Measurements from ENCODE around the gene CNTLN. TPM values are rescaled to one million over a fixed set of nuclear protein-coding genes. Genes with fewer than 3 reads are reported as not detected.

CNTLN gene
- total and polyA plus RNA-seq, 2 of the 8 experiments (the other 6 are each of a cell fraction or from before 2014, with no cell fraction given) = 4.8 to 10.8 TPM

GRCh38 chr9:17437813-17438212 lies 303.0 kb downstream of the CNTLN start:
- Histone ChIP-seq H3K4me2 (ENCODE audit: insufficient read depth in 1 of 2, low read depth in 2 of 2, low read length in 2 of 2) (no peak overlapping the region), H4K91ac (replicated peaks; ENCODE audit: insufficient read length, low read length) (no peak overlapping the region), H3K4ac (replicated peaks; ENCODE audit: insufficient read length, low read depth, low read length) (no peak overlapping the region), H3K9ac (replicated peaks in 1 of 4; ENCODE audit: extremely low read depth in 1 of 4, low read depth in 3 of 4, low read length in 3 of 4) (no peak overlapping the region), H2BK5ac (ENCODE audit: low read depth, low read length) (no peak overlapping the region), H3K79me1 (ENCODE audit: low read depth, low read length) (no peaks in the 10 kb centered on the region), H3K56ac (replicated peaks; ENCODE audit: insufficient read length, low read depth, low read length) (no peak overlapping the region), H4K20me1 (replicated peaks in 1 of 2; ENCODE audit: control insufficient read depth in 1 of 2, insufficient read depth in 2 of 2, low read length in 2 of 2) (no peaks in the 10 kb centered on the region), H3K79me2 (ENCODE audit: control insufficient read depth in 1 of 2, insufficient read depth in 2 of 2, low read length in 2 of 2) (no peaks in the 10 kb centered on the region), H4K5ac (ENCODE audit: insufficient read length, low read depth, low read length) (no peak overlapping the region), H3K4me3 (ENCODE audit: extremely low read depth in 1 of 4, insufficient read depth in 2 of 4, low read depth in 3 of 4, low read length in 4 of 4) (no peak overlapping the region), H3K4me1 (replicated peaks in 1 of 4; ENCODE audit: control insufficient read depth in 3 of 4, insufficient read depth in 4 of 4, low read length in 3 of 4) (no peaks in the 10 kb centered on the region), H3K36me3 (ENCODE audit: control insufficient read depth in 2 of 4, insufficient read depth in 4 of 4, low read length in 3 of 4) (no peaks in the 10 kb centered on the region), H2BK12ac (ENCODE audit: low read depth, low read length) (no peak overlapping the region), H3K23me2 (ENCODE audit: low read depth, low read length) (no peaks in the 10 kb centered on the region), H3K23ac (ENCODE audit: insufficient read length) (no peak overlapping the region), H3K27ac (ENCODE audit: low read depth, low read length) (no peak overlapping the region), H4K8ac (ENCODE audit: extremely low read depth, insufficient read depth, low read length) (no peak overlapping the region), H3K9me3 (ENCODE audit: insufficient read depth in 2 of 2, low read depth in 1 of 2, low read length in 1 of 2) (no peaks in the 10 kb centered on the region), H2AFZ (ENCODE audit: low read length) (no peak overlapping the region), H3K18ac (ENCODE audit: extremely low read depth, low read length) (no peak overlapping the region), H2BK120ac (replicated peaks; ENCODE audit: low read depth, low read length) (no peak overlapping the region), H2BK20ac (ENCODE audit: low read length) (no peak overlapping the region), H3K27me3 (replicated peaks in 1 of 4; ENCODE audit: control insufficient read depth in 3 of 4, extremely low read depth in 1 of 4, insufficient read depth in 3 of 4, low read length in 3 of 4) (no peaks in the 10 kb centered on the region), H2AK5ac (ENCODE audit: low read depth, low read length) (no peak overlapping the region), H2BK15ac (ENCODE audit: low read length) (no peak overlapping the region), H3K14ac (ENCODE audit: insufficient read length) (no peak overlapping the region)
- CTCF ChIA-PET (ENCODE audit: partially characterized antibody) = interaction anchor here (0.8 kb wide), 1 partner anchor 1179 kb away, joined by 3 read pairs; no protein-coding TSS in a partner anchor
- FAIRE-seq = no peak
- no peak for DNase-seq (ENCODE audit: low read depth in 1 of 2, low spot score in 2 of 2)
- POLR2A ChIA-PET (ENCODE audit: partially characterized antibody) = no interaction called here
- WGBS, 2 experiments (ENCODE audit: extremely low coverage in 1 of 2, insufficient coverage in 1 of 2, insufficient read length in 1 of 2, insufficient replicate concordance in 2 of 2, low coverage in 1 of 2, low lambda C conversion rate in 2 of 2, missing lambda C conversion rate in 1 of 2) = 79% methylated on average over 2 of the region's 2 CpGs; no CpG with 5 or more reads in 1 of the 2 experiments
- TF ChIP-seq E2F6 (IDR thresholded peaks at IDR 0.05) (no peak), TBP (IDR thresholded peaks at IDR 0.05; ENCODE audit: low read depth, low read length) (no peak), GABPA (IDR thresholded peaks at IDR 0.05; ENCODE audit: borderline replicate concordance, insufficient read depth, low read length) (no peak), GTF2F1 (IDR thresholded peaks at IDR 0.05; ENCODE audit: borderline replicate concordance, low read depth, low read length) (no peak), NRF1 (IDR thresholded peaks at IDR 0.05; ENCODE audit: low read depth, low read length) (no peak), CEBPB (IDR thresholded peaks at IDR 0.05; ENCODE audit: low read depth, low read length) (no peak), BCL11A (IDR thresholded peaks at IDR 0.05; ENCODE audit: low read depth in 2 of 2, low read length in 2 of 2) (no peak), BRCA1 (IDR thresholded peaks at IDR 0.05; ENCODE audit: low read depth, low read length) (no peak), SRF (IDR thresholded peaks at IDR 0.05; ENCODE audit: low read depth, low read length) (no peak), SP1 (IDR thresholded peaks at IDR 0.05; ENCODE audit: low read depth, low read length) (no peak), HDAC6 (IDR thresholded peaks at IDR 0.05; ENCODE audit: low read depth, low read length) (no peak), SP2 (IDR thresholded peaks at IDR 0.05; ENCODE audit: low read length) (no peak), KDM5A (IDR thresholded peaks at IDR 0.05; ENCODE audit: low read length) (no peak), TEAD4 (IDR thresholded peaks at IDR 0.05; ENCODE audit: low read depth, low read length) (no peak), KDM4A (IDR thresholded peaks at IDR 0.05; ENCODE audit: low read depth, low read length, severe bottlenecking) (no peak), SP4 (IDR thresholded peaks at IDR 0.05; ENCODE audit: low read length) (no peak)
